Progenitor cell of endocrine pancreas (in vitro differentiated cells): Measurements from ENCODE around the gene COQ7. TPM values are rescaled to one million over a fixed set of nuclear protein-coding genes. Genes with fewer than 3 reads are reported as not detected.

ENCODE experiments used
- DNase-seq: peaks from one replicate; pipeline ENCODE4 v3.0.0; 2021; ENCODE audit warnings: low spot score; ENCODE audit not compliant: unreplicated experiment
- H3K27ac Mint-ChIP-seq: 2 replicates; pipeline ENCODE4 v1.8.0; 2021; ENCODE audit warnings: mild to moderate bottlenecking, moderate library complexity, mixed read lengths
- H3K27me3 Mint-ChIP-seq: 2 replicates; pipeline ENCODE4 v1.8.0; 2021; ENCODE audit warnings: mixed read lengths
- H3K36me3 Mint-ChIP-seq: 2 replicates; pipeline ENCODE4 v1.8.0; 2022; ENCODE audit warnings: mixed read lengths; ENCODE audit not compliant: insufficient read depth
- H3K4me1 Mint-ChIP-seq: 2 replicates; pipeline ENCODE4 v1.8.0; 2021; ENCODE audit warnings: low read depth, mixed read lengths
- H3K4me3 Mint-ChIP-seq: 2 replicates; pipeline ENCODE4 v1.8.0; 2021; ENCODE audit warnings: low read depth, mild to moderate bottlenecking, moderate library complexity, mixed read lengths
- H3K9me3 Mint-ChIP-seq: 2 replicates; pipeline ENCODE4 v1.8.0; 2021; ENCODE audit warnings: low read depth, mixed read lengths
- CTCF ChIP-seq: fragments of 200-600 bp; sonication (generic); IDR thresholded peaks from one replicate; pipeline ENCODE4 v1.5.0; 2021; ENCODE audit warnings: antibody characterized with exemption, mild to moderate bottlenecking; ENCODE audit not compliant: unreplicated experiment
- total RNA-seq: library from RNA; stranded (reverse); gene quantifications from 2 replicates; pipeline ENCODE4 v1.2.1, GENCODE V29; 2021

The COQ7 gene
- total RNA-seq, 1 donor from 2014 or later, result 26.3 TPM

GRCh38 chr16:19116711-19117449 lies 49.5 kb downstream of the COQ7 start:
- peaks cover 30% of the 10 kb centered on the region for H3K27me3 Mint-ChIP-seq
- H3K4me1 Mint-ChIP-seq, result peaks cover 6% of the 10 kb centered on the region
- TF ChIP-seq CTCF, result no peak
- no peak overlapping the region for H3K27ac Mint-ChIP-seq
- H3K9me3 Mint-ChIP-seq, result no peaks in the 10 kb centered on the region
- H3K4me3 Mint-ChIP-seq, result no peak overlapping the region
- no peaks in the 10 kb centered on the region for H3K36me3 Mint-ChIP-seq
- no peak for DNase-seq

GRCh38 chr16:19118938-19119431 lies 51.6 kb downstream of the COQ7 start:
- H3K27ac Mint-ChIP-seq, result no peak overlapping the region
- H3K4me1 Mint-ChIP-seq, result peaks cover 1% of the 10 kb centered on the region
- H3K36me3 Mint-ChIP-seq, result no peaks in the 10 kb centered on the region
- peaks cover 21% of the 10 kb centered on the region for H3K27me3 Mint-ChIP-seq
- no peak for TF ChIP-seq CTCF
- DNase-seq, result no peak
- no peak overlapping the region for H3K4me3 Mint-ChIP-seq
- H3K9me3 Mint-ChIP-seq, result no peaks in the 10 kb centered on the region

GRCh38 chr16:19119564-19119963 lies 52.1 kb downstream of the COQ7 start:
- H3K4me3 Mint-ChIP-seq, result no peak overlapping the region
- H3K36me3 Mint-ChIP-seq, result no peaks in the 10 kb centered on the region
- no peak overlapping the region for H3K27ac Mint-ChIP-seq
- H3K4me1 Mint-ChIP-seq, result peaks cover 1% of the 10 kb centered on the region
- DNase-seq, result no peak
- peaks cover 21% of the 10 kb centered on the region for H3K27me3 Mint-ChIP-seq
- no peaks in the 10 kb centered on the region for H3K9me3 Mint-ChIP-seq
- TF ChIP-seq CTCF, result no peak

- TF ChIP-seq CTCF, result no peak
- no peak overlapping the region for H3K4me3 Mint-ChIP-seq
- H3K27ac Mint-ChIP-seq, result no peak overlapping the region
- peaks cover 1% of the 10 kb centered on the region for H3K4me1 Mint-ChIP-seq
- no peak for DNase-seq
- peaks cover 3% of the 10 kb centered on the region for H3K27me3 Mint-ChIP-seq
- H3K36me3 Mint-ChIP-seq, result no peaks in the 10 kb centered on the region
- H3K9me3 Mint-ChIP-seq, result no peaks in the 10 kb centered on the region
Observed at GRCh38 chr16:19123535-19124178, 56.2 kb downstream of the COQ7 start.

GRCh38 chr16:19126300-19126699 lies 58.9 kb downstream of the COQ7 start:
- Mint-ChIP-seq H3K27me3 (peaks cover 13% of the 10 kb centered on the region), H3K27ac (no peak overlapping the region), H3K36me3 (no peaks in the 10 kb centered on the region), H3K9me3 (no peaks in the 10 kb centered on the region), H3K4me1 (peaks cover 1% of the 10 kb centered on the region), H3K4me3 (no peak overlapping the region)
- no peak for TF ChIP-seq CTCF
- no peak for DNase-seq
